Mesendoderm (in vitro differentiated cells): ENCODE data around the gene TBL2.

ENCODE experiments used
- DNase-seq: peaks from one replicate; pipeline ENCODE4 v3.0.0; 2013
- H2AK5ac ChIP-seq: 2 replicates; pipeline ENCODE4 v1.6.1; 2013; ENCODE audit warnings: low read length, inconsistent platforms
- H2BK120ac ChIP-seq: 2 replicates; pipeline ENCODE4 v1.6.1; 2013; ENCODE audit warnings: low read depth, mild to moderate bottlenecking, low read length, moderate library complexity, mixed read lengths
- H2BK15ac ChIP-seq: replicated peaks from 2 replicates; pipeline ENCODE4 v1.6.1; 2013; ENCODE audit warnings: low read depth, mild to moderate bottlenecking, moderate library complexity
- H2BK5ac ChIP-seq: 2 replicates; pipeline ENCODE4 v1.6.1; 2013; ENCODE audit warnings: low read length, inconsistent platforms
- H3K18ac ChIP-seq: 2 replicates; pipeline ENCODE4 v1.6.1; 2013; ENCODE audit warnings: mild to moderate bottlenecking, low read length, mixed read lengths
- H3K23ac ChIP-seq: one replicate; pipeline ENCODE4 v1.6.1; 2013; ENCODE audit warnings: low read length
- H3K27ac ChIP-seq: 2 replicates; pipeline ENCODE4 v1.5.1; 2013; ENCODE audit warnings: low read depth, mild to moderate bottlenecking, inconsistent platforms, low read length, moderate library complexity
- H3K27me3 ChIP-seq: 2 replicates; pipeline ENCODE4 v1.6.1; 2013; ENCODE audit warnings: low read length, control low read depth, mild to moderate bottlenecking, inconsistent platforms; ENCODE audit not compliant: insufficient read depth, poor library complexity
- H3K36me3 ChIP-seq: 2 replicates; pipeline ENCODE4 v1.6.1; 2013; ENCODE audit warnings: low read length, inconsistent platforms; ENCODE audit not compliant: control insufficient read depth, insufficient read depth
- H3K4ac ChIP-seq: one replicate; pipeline ENCODE4 v1.6.1; 2013; ENCODE audit warnings: low read depth, mild to moderate bottlenecking, low read length, moderate library complexity
- H3K4me1 ChIP-seq: 2 replicates; pipeline ENCODE4 v1.6.1; 2013; ENCODE audit warnings: low read depth, low read length, inconsistent platforms; ENCODE audit not compliant: control insufficient read depth
- H3K4me2 ChIP-seq: 2 replicates; pipeline ENCODE4 v1.6.1; 2013; ENCODE audit warnings: low read length
- H3K4me3 ChIP-seq: 2 replicates; pipeline ENCODE4 v1.5.1; 2013; ENCODE audit warnings: mild to moderate bottlenecking, low read length
- H3K56ac ChIP-seq: one replicate; pipeline ENCODE4 v1.6.1; 2013; ENCODE audit warnings: low read length
- H3K79me1 ChIP-seq: 2 replicates; pipeline ENCODE4 v1.6.1; 2013; ENCODE audit warnings: low read length, inconsistent platforms
- H3K79me2 ChIP-seq: 2 replicates; pipeline ENCODE4 v1.6.1; 2013; ENCODE audit warnings: mild to moderate bottlenecking, low read length; ENCODE audit not compliant: control insufficient read depth, insufficient read depth
- H3K9ac ChIP-seq: 2 replicates; pipeline ENCODE4 v1.6.1; 2013; ENCODE audit warnings: low read length, inconsistent platforms
- H4K5ac ChIP-seq: one replicate; pipeline ENCODE4 v1.6.1; 2013; ENCODE audit warnings: low read length
- H4K8ac ChIP-seq: one replicate; pipeline ENCODE4 v1.6.1; 2013; ENCODE audit warnings: low read depth, mild to moderate bottlenecking, control low read depth, low read length, moderate library complexity
- WGBS: extraction: QIAGEN DNeasy Blood & Tissue Kit; methylation state at CpG from one replicate; pipeline ENCODE4 v1.1.7; 2013; ENCODE audit warnings: low lambda C conversion rate, missing lambda C conversion rate; ENCODE audit not compliant: insufficient coverage; ENCODE audit errors: extremely low coverage; 5-methylcytosine and 5-hydroxymethylcytosine counted together

Gene TBL2

DNA sequence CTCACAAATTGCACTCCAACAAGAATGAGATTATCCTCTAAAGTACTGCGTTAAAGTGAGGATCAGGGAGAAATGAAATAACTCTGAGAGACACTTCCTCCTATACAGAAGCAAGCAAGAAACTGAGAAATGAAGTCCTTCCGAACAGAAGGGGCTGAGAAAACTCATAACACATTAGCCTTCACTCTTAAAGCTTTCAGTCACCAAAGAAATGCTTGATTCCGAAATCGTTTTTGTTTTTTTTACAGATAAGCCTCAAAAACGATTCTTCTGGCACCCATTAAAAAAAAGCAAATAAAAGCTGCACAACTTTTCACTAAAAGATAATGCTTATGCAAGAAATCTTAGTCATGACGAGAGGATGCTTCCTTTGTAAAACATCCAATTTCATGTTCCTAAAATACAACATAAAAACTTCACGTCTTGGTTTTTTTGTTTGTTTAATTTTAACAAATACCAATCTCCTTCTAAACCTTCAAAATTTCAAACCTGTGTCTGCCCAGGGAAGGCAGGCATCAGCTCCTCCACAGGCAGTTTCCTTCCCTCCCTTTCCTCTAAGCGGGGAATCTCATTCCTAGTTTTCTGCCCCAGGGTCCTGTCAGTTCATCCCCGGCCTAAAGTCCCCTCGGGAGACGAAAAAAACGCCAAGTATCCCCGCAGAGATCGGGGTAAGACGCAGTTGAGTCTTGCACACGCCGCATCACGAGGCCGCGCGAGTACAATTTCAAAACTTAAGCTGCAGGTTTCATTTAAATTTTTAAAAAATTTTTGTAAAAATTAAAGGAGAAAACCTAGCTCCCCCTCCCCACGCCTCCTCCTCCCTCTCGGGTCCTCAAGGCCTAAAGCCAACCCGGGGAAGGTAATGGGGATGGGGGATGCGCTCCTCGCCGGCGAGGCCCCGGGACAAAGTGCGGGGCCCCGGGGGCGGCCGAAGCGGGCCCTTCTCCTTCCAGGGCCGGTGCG lies 57.4 kb downstream of the TBL2 start:
- H3K9ac ChIP-seq: peak overlapping the region; percentile 99
- no peak overlapping the region for H2BK5ac ChIP-seq
- H3K4me3 ChIP-seq: peak overlapping the region; percentile 99
- H3K4me2 ChIP-seq: peak overlapping the region; percentile 74
- H2AK5ac ChIP-seq: peak overlapping the region; percentile 32
- H4K5ac ChIP-seq: no peak overlapping the region
- peak overlapping the region; percentile 98 for H3K23ac ChIP-seq
- peaks cover 2% of the 10 kb centered on the region for H3K4me1 ChIP-seq
- no peak overlapping the region for H2BK15ac ChIP-seq
- no CpG with 5 or more reads among the region's 36 CpGs for WGBS
- peak overlapping the region; percentile 100 for H3K4ac ChIP-seq
- peaks cover 52% of the 10 kb centered on the region for H3K79me2 ChIP-seq
- peak; percentile 69 for DNase-seq
- peak overlapping the region; percentile 99 for H3K27ac ChIP-seq
- H3K18ac ChIP-seq: peak overlapping the region; percentile 100
- H2BK120ac ChIP-seq: peak overlapping the region; percentile 99
- peak overlapping the region; percentile 98 for H3K56ac ChIP-seq
- no peak overlapping the region for H4K8ac ChIP-seq
- peaks cover 3% of the 10 kb centered on the region for H3K36me3 ChIP-seq
- peaks cover 2% of the 10 kb centered on the region for H3K79me1 ChIP-seq
- H3K27me3 ChIP-seq: no peaks in the 10 kb centered on the region

DNA sequence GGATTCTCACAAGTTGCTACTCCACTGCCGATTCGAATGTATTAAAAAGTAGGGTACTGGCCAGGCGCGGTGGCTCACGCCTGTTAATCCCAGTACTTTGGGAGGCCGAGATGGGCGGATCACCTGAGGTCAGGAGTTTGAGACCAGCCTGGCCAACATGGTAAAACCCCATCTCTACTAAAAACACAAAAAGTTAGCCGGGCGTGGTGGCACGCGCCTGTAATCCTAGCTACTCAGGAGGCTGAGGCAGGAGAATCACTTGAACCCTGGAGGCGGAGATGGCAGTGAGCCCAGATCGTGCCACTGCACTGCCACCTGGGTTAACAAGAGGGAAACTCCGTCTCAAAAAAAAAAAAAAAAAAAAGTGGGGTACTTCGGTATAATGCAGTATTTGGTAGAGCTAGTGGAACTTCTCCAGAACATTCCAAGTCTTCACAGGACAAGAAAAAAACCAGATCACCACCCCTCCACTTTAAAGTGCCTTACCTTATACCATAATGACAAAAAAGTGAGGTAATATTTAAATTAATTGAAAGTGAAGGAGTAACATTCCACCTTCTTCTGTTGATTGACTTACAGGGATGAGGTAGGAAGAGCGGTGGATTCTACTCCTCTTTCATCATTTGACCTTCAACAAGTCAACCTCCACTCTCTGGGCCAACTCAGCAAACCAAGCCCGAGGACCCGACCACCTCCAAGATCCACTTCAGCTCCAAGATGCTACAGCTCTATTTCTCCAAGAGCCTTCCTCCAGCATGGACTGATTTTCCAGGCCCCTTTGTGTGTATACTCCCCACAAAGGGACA lies 58.3 kb downstream of the TBL2 start:
- H2BK15ac ChIP-seq: no peak overlapping the region
- H4K5ac ChIP-seq: no peak overlapping the region
- H3K36me3 ChIP-seq: peaks cover 3% of the 10 kb centered on the region
- no peak overlapping the region for H2AK5ac ChIP-seq
- no peak overlapping the region for H2BK5ac ChIP-seq
- peak overlapping the region; percentile 99 for H3K4me3 ChIP-seq
- no peaks in the 10 kb centered on the region for H3K27me3 ChIP-seq
- H3K4ac ChIP-seq: no peak overlapping the region
- H3K18ac ChIP-seq: no peak overlapping the region
- H3K23ac ChIP-seq: peak overlapping the region; percentile 1
- H3K9ac ChIP-seq: peak overlapping the region; percentile 99
- H3K27ac ChIP-seq: no peak overlapping the region
- H3K56ac ChIP-seq: peak overlapping the region; percentile 76
- H3K4me1 ChIP-seq: peaks cover 2% of the 10 kb centered on the region
- H3K79me1 ChIP-seq: peaks cover 2% of the 10 kb centered on the region
- DNase-seq: peak; percentile 47
- peaks cover 61% of the 10 kb centered on the region for H3K79me2 ChIP-seq
- no peak overlapping the region for H4K8ac ChIP-seq
- H3K4me2 ChIP-seq: peak overlapping the region; percentile 59
- no CpG with 5 or more reads among the region's 18 CpGs for whole genome bisulfite sequencing
- H2BK120ac ChIP-seq: no peak overlapping the region

GRCh38 chr7:73518470-73518869 lies 59.9 kb downstream of the TBL2 start:
- Histone ChIP-seq H3K56ac (peak overlapping the region; percentile 64), H3K23ac (no peak overlapping the region), H3K18ac (no peak overlapping the region), H3K36me3 (peaks cover 3% of the 10 kb centered on the region), H2BK120ac (no peak overlapping the region), H2BK5ac (no peak overlapping the region), H3K4me1 (peaks cover 2% of the 10 kb centered on the region), H3K27me3 (no peaks in the 10 kb centered on the region), H3K9ac (peak overlapping the region; percentile 21), H2BK15ac (no peak overlapping the region), H3K4me2 (peak overlapping the region; percentile 21), H4K8ac (no peak overlapping the region), H3K79me2 (peaks cover 77% of the 10 kb centered on the region), H3K27ac (no peak overlapping the region), H3K4me3 (no peak overlapping the region), H3K79me1 (peaks cover 2% of the 10 kb centered on the region), H2AK5ac (no peak overlapping the region), H4K5ac (no peak overlapping the region), H3K4ac (no peak overlapping the region)
- no CpG with 5 or more reads among the region's 5 CpGs for WGBS
- no peak for DNase-seq
